ENCODE measurements around the gene TRAIP.
A peak's percentile ranks its signal among the peaks of the same experiment; 100 is the strongest.
"Not testable (repeated sequence)": the region's sequence is repeated elsewhere in the genome, so short reads cannot be mapped to it uniquely, and the experiment has no call there.

The TRAIP gene

GRCh38 chr3:49790626-49791411, 65.5 kb downstream of the TRAIP start:
- DNase-seq: no peak

GRCh38 chr3:49788056-49788455, 68.3 kb downstream of the TRAIP start:
- DNase-seq: no peak

GRCh38 chr3:49787536-49787935, 68.8 kb downstream of the TRAIP start:
- no peak for DNase-seq

- DNase-seq: no peak
Observed at GRCh38 chr3:49787182-49787464, 69.2 kb downstream of the TRAIP start.

DNA sequence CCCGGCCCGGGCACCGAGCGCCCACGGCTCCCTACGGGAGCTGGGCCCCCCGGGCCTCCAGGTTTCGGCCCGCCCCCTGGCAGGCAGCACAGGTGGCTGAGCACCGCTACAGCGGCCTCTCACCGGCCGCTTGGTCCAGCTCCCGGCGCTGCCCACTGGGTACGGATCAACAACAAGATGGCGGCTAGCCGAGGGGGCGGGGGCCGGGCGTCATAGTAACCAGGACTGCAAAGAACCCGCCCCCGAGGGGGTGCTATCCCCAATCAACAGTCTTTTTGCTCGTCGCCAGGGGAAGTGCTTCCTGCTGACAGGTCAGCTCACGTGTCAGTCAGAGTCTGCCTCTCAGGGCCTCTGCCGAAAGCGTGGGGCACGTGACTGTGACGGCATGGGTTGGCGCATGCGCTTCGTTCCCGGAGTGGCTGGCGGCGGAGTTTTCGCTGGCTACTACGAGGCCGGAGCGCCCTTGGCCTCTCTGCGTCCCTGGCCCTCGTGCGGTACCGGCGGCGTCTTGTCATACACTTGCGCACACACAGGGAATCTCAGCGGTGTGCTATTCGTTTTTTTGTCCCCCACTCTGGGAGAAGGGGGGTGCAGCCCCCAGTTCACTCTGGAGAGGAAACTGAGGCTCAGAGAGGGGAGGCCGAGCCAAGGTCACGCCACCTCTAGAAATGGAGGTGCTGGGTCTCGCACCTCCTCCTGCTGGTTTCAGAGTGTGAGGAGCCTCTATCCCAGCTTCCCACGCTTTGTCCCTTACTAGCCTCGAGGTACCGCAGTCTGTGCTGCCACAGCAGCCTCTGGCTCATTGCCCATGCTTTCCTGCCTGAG, 69.8 kb downstream of the TRAIP start, which contains the start of gene IP6K1:
Gene IP6K1, minus strand, starts transcription at position 186 of the 825 bp plus-strand sequence. CDS start 38,502 bp downstream, outside the sequence.
- peak; percentile 99 to 100 (median 100) for DNase-seq

- DNase-seq: peak in 3 of 5 donors; percentile 20 to 29 (median 23)
Observed at GRCh38 chr3:49785565-49786356, 70.6 kb downstream of the TRAIP start.

- not testable (repeated sequence) for DNase-seq
Observed at GRCh38 chr3:49782277-49782676, 74.1 kb downstream of the TRAIP start.

DNA sequence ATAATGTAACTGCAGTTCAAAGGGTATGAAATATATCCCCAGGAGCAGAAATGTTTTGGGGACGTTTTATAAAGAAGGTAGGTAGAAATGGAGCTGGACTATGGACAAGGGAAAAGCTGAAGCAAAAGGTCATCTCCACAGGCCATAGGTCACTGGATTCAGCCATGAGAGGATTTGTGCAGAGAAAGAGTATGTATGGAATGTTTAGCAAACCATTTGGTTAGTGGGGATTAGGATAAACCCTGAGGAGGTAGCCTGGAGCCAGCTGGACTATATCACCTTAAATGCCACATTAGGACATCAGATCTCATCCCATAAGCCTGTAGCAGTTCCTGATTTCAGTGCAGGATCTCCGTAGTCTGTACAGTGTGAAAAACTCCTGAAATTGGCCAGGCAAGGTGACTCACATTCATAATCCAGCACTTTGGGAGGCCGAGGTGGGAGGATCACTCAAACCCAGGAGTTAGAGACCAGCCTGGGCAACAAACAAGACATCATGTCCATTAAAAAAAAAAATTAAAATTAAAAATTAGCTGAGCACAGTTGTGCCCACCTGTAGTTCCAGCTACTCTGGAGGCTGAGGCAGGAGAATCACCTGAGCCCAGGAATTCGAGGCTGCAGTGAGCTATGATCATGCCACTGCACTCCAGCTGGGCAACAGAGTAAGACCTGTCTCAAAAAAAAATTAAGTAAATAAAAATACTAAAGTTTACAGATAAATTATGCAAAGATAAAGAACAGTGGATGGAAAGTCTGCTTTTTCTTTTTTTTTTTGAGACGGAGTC, 74.8 kb downstream of the TRAIP start:
- no peak for DNase-seq

GRCh38 chr3:49780975-49781365, 75.4 kb downstream of the TRAIP start:
- DNase-seq: not testable (repeated sequence)

DNA sequence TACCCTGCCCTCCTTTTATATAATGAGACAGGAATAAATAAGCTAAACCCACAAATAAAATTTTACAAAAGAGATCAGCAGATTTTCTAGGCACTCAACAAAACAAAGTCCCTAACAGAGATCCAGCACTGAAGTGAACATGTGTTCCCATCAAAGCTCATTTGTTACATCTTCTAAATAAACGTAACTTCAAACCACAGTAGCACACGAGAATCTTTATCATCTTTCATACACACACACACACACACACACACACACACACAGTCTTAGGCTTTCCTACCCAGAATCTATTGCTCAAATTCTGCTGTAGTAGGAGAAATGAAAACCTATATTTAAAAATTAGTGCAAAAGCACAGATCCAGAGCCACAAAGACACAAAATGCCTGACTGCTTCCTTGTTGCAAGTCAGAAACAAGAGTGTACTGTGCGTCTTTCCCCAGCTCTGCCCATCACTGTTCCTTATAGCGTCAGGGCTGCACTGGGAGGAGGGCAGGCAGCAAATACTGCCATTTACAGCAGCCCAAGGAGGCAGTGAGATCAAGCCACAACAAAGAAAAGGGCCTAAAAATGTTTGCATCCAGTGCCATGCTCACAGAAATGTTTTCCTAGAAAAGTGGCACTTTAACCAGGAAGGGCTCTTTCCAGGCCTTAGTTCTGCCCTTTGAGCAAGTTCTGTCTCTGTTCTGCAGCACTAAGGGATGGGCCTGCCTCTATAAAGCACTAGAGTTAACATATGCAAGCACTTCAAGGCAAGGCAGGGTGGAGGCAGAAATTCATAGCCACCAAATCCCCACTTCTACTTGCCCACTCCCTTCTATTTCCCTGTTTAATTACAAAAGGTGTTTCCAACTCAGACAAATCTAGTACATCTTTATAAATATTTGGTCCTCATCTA, 76.0 kb downstream of the TRAIP start:
- DNase-seq: no peak

GRCh38 chr3:49779358-49780079, 76.8 kb downstream of the TRAIP start:
- no peak for DNase-seq
